OCI-LY1 (cell line): ENCODE data around the gene PCSK1N.

ENCODE experiments used
- H2AFZ ChIP-seq: fragments of 200-600 bp; sonication (generic), shearing (Covaris generic); 2 replicates; pipeline ENCODE4 v1.6.0; 2014; ENCODE audit warnings: antibody characterized with exemption, mild to moderate bottlenecking, low read length
- H3F3A ChIP-seq: fragments of 200-600 bp; sonication (generic), shearing (Covaris generic); 2 replicates; pipeline ENCODE4 v1.6.0; 2014; ENCODE audit warnings: mild to moderate bottlenecking, antibody characterized with exemption, low read length, moderate library complexity; ENCODE audit not compliant: insufficient read depth
- H3K27ac ChIP-seq: fragments of 200-600 bp; sonication (generic); 2 replicates; pipeline ENCODE4 v1.5.1; 2014; ENCODE audit warnings: low read length, mixed run types, mild to moderate bottlenecking, low read depth; ENCODE audit not compliant: poor library complexity, severe bottlenecking
- H3K27me3 ChIP-seq: fragments of 200-600 bp; sonication (generic); 2 replicates; pipeline ENCODE4 v1.6.0; 2014; ENCODE audit warnings: antibody characterized with exemption, mild to moderate bottlenecking, low read length, moderate library complexity; ENCODE audit not compliant: insufficient read depth
- H3K36me3 ChIP-seq: fragments of 200-600 bp; sonication (generic); 2 replicates; pipeline ENCODE4 v1.6.1; 2014; ENCODE audit warnings: mild to moderate bottlenecking, antibody characterized with exemption, low read length, moderate library complexity, mixed read lengths; ENCODE audit not compliant: insufficient read depth
- H3K4me1 ChIP-seq: fragments of 200-600 bp; sonication (generic); 2 replicates; pipeline ENCODE4 v1.5.1; 2014; ENCODE audit warnings: mild to moderate bottlenecking, low read length, moderate library complexity; ENCODE audit not compliant: insufficient read depth, severe bottlenecking
- H3K4me2 ChIP-seq: fragments of 200-600 bp; sonication (generic), shearing (Covaris generic); 2 replicates; pipeline ENCODE4 v1.6.1; 2014; ENCODE audit warnings: low read length
- H3K4me3 ChIP-seq: fragments of 200-600 bp; sonication (generic); 2 replicates; pipeline ENCODE4 v1.5.1; 2014; ENCODE audit warnings: low read length, low read depth, mild to moderate bottlenecking, mixed read lengths; ENCODE audit not compliant: poor library complexity, severe bottlenecking
- H3K79me2 ChIP-seq: fragments of 200-600 bp; shearing (Covaris generic); 2 replicates; pipeline ENCODE4 v1.6.1; 2016; ENCODE audit warnings: mixed run types, low read length, mixed read lengths; ENCODE audit not compliant: insufficient read depth
- H3K9ac ChIP-seq: fragments of 200-600 bp; sonication (generic), shearing (Covaris generic); 2 replicates; pipeline ENCODE4 v1.6.1; 2014; ENCODE audit warnings: mild to moderate bottlenecking, low read length, mixed read lengths
- H3K9me2 ChIP-seq: fragments of 200-600 bp; sonication (generic), shearing (Covaris generic); 2 replicates; pipeline ENCODE4 v1.6.1; 2014; ENCODE audit warnings: low read depth, mild to moderate bottlenecking, low read length, mixed read lengths
- H3K9me3 ChIP-seq: fragments of 200-600 bp; shearing (Covaris generic); 2 replicates; pipeline ENCODE4 v1.6.1; 2014; ENCODE audit warnings: low read length, mixed read lengths
- H4K20me1 ChIP-seq: fragments of 200-600 bp; sonication (generic), shearing (Covaris generic); 2 replicates; pipeline ENCODE4 v1.6.0; 2016; ENCODE audit warnings: mild to moderate bottlenecking, low read length; ENCODE audit not compliant: insufficient read depth
- EZH2 ChIP-seq: fragments of 200-600 bp; sonication (generic), shearing (Covaris generic); IDR thresholded peaks from 2 replicates; pipeline ENCODE4 v1.8.0; 2017; ENCODE audit warnings: borderline replicate concordance, mixed run types, mild to moderate bottlenecking, antibody characterized with exemption, low read length, moderate library complexity, mixed read lengths
- TF ChIP-seq, protein P1 (sequence below): fragments of 200-600 bp; sonication (generic), shearing (Covaris generic); IDR thresholded peaks from 2 replicates; pipeline ENCODE4 v1.5.1; 2017; ENCODE audit warnings: mild to moderate bottlenecking, antibody characterized with exemption, low read length, moderate library complexity, mixed read lengths

PCSK1N gene

DNA sequence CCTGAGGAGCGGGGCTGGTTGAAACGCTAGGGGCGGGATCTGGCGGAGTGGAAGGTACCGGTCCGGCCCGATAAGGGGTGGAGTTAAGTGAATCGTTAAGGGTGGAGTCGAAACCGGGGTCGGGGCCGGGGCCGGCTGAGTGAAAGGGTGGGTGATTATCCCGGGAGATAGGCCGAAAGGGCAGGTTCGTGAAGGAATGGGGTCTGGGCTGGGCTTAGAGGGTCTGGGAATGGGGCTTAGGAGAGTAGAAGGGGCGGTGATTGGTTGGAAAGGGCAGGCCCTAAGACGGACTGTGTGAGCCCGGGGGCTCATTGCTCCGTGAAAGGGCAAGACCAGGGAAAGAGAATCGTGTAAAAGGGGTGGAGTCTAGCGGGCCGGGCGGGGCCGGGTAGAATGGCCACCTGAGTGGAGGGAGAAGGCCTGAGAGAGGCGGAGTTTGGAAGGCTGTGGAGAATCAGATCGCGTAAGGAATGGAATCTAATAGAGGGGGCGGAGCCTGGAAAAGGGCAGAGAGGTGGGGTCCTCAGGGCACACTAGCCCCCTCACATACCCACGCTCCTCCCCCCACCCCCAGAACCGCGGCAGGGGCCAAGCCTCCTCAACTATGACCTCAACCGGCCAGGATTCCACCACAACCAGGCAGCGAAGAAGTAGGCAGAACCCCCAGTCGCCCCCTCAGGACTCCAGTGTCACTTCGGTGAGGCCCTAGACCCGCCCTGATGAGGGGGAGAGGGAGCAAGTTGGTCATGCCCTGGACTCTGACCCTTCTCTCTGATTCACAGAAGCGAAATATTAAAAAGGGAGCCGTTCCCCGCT lies 33.1 kb downstream of the PCSK1N start:
- no peaks in the 10 kb centered on the region for H4K20me1 ChIP-seq
- no peaks in the 10 kb centered on the region for H3F3A ChIP-seq
- H3K27me3 ChIP-seq = no peaks in the 10 kb centered on the region
- H3K9me3 ChIP-seq = no peaks in the 10 kb centered on the region
- TF ChIP-seq, protein P1, sequence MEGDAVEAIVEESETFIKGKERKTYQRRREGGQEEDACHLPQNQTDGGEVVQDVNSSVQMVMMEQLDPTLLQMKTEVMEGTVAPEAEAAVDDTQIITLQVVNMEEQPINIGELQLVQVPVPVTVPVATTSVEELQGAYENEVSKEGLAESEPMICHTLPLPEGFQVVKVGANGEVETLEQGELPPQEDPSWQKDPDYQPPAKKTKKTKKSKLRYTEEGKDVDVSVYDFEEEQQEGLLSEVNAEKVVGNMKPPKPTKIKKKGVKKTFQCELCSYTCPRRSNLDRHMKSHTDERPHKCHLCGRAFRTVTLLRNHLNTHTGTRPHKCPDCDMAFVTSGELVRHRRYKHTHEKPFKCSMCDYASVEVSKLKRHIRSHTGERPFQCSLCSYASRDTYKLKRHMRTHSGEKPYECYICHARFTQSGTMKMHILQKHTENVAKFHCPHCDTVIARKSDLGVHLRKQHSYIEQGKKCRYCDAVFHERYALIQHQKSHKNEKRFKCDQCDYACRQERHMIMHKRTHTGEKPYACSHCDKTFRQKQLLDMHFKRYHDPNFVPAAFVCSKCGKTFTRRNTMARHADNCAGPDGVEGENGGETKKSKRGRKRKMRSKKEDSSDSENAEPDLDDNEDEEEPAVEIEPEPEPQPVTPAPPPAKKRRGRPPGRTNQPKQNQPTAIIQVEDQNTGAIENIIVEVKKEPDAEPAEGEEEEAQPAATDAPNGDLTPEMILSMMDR = no peak
- TF ChIP-seq EZH2 = no peak
- peak overlapping the region; percentile 63 for H3K4me3 ChIP-seq
- peak overlapping the region; percentile 71 for H3K4me2 ChIP-seq
- no peak overlapping the region for H2AFZ ChIP-seq
- no peaks in the 10 kb centered on the region for H3K9me2 ChIP-seq
- peak overlapping the region; percentile 81 for H3K27ac ChIP-seq
- no peaks in the 10 kb centered on the region for H3K79me2 ChIP-seq
- H3K4me1 ChIP-seq = peaks cover 15% of the 10 kb centered on the region
- H3K36me3 ChIP-seq = no peaks in the 10 kb centered on the region
- peak overlapping the region; percentile 73 for H3K9ac ChIP-seq

GRCh38 chrX:48801280-48802088 lies 33.9 kb downstream of the PCSK1N start, which contains the start of gene HDAC6:
HDAC6 (plus strand) TSS chrX:48802067; CDS start chrX:48802693, 626 bp downstream.
- peaks cover 15% of the 10 kb centered on the region for H3K4me1 ChIP-seq
- H3K4me3 ChIP-seq = peak within 1 kb of the TSS; percentile 83
- TF ChIP-seq, protein P1 = no peak
- no peak for TF ChIP-seq EZH2
- H3K9ac ChIP-seq = peak within 1 kb of the TSS; percentile 98
- H3K27me3 ChIP-seq = no peaks in the 10 kb centered on the region
- H3K9me2 ChIP-seq = no peaks in the 10 kb centered on the region
- no peak within 1 kb of the TSS for H2AFZ ChIP-seq
- no peaks in the 10 kb centered on the region for H3K79me2 ChIP-seq
- peak within 1 kb of the TSS; percentile 99 for H3K4me2 ChIP-seq
- no peaks in the 10 kb centered on the region for H3K9me3 ChIP-seq
- no peaks in the 10 kb centered on the region for H3F3A ChIP-seq
- no peaks in the 10 kb centered on the region for H3K36me3 ChIP-seq
- H3K27ac ChIP-seq = peak within 1 kb of the TSS; percentile 81
- no peaks in the 10 kb centered on the region for H4K20me1 ChIP-seq

DNA sequence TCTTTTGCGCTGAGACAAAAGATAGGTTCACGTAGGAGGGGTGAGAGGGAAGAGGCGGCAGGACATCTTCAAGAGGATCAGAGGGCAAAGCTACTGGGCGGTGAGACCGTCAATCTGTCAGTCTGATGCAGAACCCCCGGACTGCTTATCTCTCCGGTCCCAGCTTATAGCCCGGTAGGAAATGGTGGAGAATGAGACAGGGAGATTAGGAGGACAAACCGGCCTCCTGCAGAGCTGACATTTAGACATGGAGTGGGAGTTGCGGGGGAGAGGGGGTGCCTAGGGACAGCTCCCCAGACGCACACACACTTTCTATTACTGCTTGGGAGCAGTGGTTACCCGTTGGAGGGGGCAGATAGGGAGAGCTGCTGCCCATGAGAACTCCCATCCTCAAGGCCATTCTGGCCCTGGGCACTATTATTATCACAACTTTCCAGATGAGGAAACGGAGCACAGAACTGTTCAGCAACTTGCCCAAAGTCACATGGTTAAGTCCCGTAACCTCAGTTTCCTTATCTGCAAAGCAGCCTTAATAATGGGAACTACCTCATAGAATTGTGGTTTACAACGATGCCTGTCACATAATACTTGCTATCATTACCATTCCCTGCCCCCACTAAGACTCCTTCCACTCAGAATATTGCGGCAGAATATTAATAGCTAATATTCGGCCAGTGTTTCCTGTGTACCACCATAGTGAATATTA lies 34.7 kb downstream of the PCSK1N start:
- Histone ChIP-seq H3K9me3 (no peaks in the 10 kb centered on the region), H3F3A (no peaks in the 10 kb centered on the region), H3K4me3 (peak overlapping the region; percentile 83), H3K36me3 (no peaks in the 10 kb centered on the region), H4K20me1 (no peaks in the 10 kb centered on the region), H3K27me3 (no peaks in the 10 kb centered on the region), H2AFZ (no peak overlapping the region), H3K4me2 (peak overlapping the region; percentile 99), H3K9ac (peak overlapping the region; percentile 98), H3K79me2 (no peaks in the 10 kb centered on the region), H3K9me2 (no peaks in the 10 kb centered on the region), H3K27ac (peak overlapping the region; percentile 75), H3K4me1 (peaks cover 15% of the 10 kb centered on the region)
- TF ChIP-seq EZH2 = no peak
- TF ChIP-seq, protein P1 = no peak
